Measurements from ENCODE around the gene ZSWIM6. TPM values are rescaled to one million over a fixed set of nuclear protein-coding genes. Genes with fewer than 3 reads are reported as not detected.

ZSWIM6 gene
- total and polyA plus RNA-seq, 2 experiments from 2014 or later = 3.9 to 6.0 TPM

DNA sequence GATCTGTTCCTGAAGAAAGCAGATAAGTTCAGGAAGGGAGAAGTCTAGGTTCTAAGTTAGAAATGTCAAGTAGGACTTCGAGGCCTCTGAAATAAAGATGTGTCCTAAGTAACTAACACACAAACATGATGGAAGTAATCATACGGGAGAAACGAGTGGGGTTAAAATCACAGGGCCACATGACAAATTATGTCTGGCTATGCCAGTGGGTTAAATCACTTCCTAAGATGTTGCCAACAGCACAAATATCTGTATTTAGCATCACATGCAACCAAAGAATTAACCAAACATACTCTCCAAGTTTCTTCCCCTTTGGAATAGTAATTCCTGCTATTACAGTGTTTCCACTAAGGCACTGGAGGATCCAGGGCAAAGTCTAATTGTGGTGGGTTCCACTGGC is 13.7 kb upstream of the ZSWIM6 start:
- no peaks in the 10 kb centered on the region for H3K9me2 ChIP-seq (ENCODE audit: insufficient read depth)
- H3K79me2 ChIP-seq (replicated peaks; ENCODE audit: insufficient read depth) = no peaks in the 10 kb centered on the region
- ATAC-seq (no peak), DNase-seq (ENCODE audit: low spot score) (no peak)
- Mint-ChIP-seq H3K4me1 (peaks cover 12% of the 10 kb centered on the region; the same call in 2 of the 3 replicates), H3K27me3 (ENCODE audit: insufficient read depth, low read depth, poor library complexity) (peaks cover 2% of the 10 kb centered on the region), H3K4me3 (no peak overlapping the region), H3K9me3 (no peaks in the 10 kb centered on the region), H3K27ac (no peak overlapping the region), H3K36me3 (ENCODE audit: low read depth) (no peaks in the 10 kb centered on the region)
- no peak overlapping the region for H3K27ac ChIP-seq (ENCODE audit: low read depth)
- no peak for TF ChIP-seq EZH2phosphoT487 (IDR thresholded peaks at IDR 0.05; ENCODE audit: unreplicated experiment)
- TF ChIP-seq CREB1 (CRISPR knock-in tag; IDR thresholded peaks at IDR 0.05; ENCODE audit: low read depth) = no peak
- TF ChIP-seq EZH2 (IDR thresholded peaks at IDR 0.05; ENCODE audit: low read depth, unreplicated experiment) = no peak
- no peak for TF ChIP-seq STAT1 (IDR thresholded peaks at IDR 0.05; ENCODE audit: unreplicated experiment)
- TF ChIP-seq NANOG (IDR thresholded peaks at IDR 0.05; ENCODE audit: borderline replicate concordance) = no peak
- TF ChIP-seq, protein P1, sequence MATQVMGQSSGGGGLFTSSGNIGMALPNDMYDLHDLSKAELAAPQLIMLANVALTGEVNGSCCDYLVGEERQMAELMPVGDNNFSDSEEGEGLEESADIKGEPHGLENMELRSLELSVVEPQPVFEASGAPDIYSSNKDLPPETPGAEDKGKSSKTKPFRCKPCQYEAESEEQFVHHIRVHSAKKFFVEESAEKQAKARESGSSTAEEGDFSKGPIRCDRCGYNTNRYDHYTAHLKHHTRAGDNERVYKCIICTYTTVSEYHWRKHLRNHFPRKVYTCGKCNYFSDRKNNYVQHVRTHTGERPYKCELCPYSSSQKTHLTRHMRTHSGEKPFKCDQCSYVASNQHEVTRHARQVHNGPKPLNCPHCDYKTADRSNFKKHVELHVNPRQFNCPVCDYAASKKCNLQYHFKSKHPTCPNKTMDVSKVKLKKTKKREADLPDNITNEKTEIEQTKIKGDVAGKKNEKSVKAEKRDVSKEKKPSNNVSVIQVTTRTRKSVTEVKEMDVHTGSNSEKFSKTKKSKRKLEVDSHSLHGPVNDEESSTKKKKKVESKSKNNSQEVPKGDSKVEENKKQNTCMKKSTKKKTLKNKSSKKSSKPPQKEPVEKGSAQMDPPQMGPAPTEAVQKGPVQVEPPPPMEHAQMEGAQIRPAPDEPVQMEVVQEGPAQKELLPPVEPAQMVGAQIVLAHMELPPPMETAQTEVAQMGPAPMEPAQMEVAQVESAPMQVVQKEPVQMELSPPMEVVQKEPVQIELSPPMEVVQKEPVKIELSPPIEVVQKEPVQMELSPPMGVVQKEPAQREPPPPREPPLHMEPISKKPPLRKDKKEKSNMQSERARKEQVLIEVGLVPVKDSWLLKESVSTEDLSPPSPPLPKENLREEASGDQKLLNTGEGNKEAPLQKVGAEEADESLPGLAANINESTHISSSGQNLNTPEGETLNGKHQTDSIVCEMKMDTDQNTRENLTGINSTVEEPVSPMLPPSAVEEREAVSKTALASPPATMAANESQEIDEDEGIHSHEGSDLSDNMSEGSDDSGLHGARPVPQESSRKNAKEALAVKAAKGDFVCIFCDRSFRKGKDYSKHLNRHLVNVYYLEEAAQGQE (IDR thresholded peaks at IDR 0.05; ENCODE audit: unreplicated experiment) = no peak
- TF ChIP-seq ZNF114 (CRISPR knock-in tag; IDR thresholded peaks at IDR 0.05) = no peak
- TF ChIP-seq, protein P2, sequence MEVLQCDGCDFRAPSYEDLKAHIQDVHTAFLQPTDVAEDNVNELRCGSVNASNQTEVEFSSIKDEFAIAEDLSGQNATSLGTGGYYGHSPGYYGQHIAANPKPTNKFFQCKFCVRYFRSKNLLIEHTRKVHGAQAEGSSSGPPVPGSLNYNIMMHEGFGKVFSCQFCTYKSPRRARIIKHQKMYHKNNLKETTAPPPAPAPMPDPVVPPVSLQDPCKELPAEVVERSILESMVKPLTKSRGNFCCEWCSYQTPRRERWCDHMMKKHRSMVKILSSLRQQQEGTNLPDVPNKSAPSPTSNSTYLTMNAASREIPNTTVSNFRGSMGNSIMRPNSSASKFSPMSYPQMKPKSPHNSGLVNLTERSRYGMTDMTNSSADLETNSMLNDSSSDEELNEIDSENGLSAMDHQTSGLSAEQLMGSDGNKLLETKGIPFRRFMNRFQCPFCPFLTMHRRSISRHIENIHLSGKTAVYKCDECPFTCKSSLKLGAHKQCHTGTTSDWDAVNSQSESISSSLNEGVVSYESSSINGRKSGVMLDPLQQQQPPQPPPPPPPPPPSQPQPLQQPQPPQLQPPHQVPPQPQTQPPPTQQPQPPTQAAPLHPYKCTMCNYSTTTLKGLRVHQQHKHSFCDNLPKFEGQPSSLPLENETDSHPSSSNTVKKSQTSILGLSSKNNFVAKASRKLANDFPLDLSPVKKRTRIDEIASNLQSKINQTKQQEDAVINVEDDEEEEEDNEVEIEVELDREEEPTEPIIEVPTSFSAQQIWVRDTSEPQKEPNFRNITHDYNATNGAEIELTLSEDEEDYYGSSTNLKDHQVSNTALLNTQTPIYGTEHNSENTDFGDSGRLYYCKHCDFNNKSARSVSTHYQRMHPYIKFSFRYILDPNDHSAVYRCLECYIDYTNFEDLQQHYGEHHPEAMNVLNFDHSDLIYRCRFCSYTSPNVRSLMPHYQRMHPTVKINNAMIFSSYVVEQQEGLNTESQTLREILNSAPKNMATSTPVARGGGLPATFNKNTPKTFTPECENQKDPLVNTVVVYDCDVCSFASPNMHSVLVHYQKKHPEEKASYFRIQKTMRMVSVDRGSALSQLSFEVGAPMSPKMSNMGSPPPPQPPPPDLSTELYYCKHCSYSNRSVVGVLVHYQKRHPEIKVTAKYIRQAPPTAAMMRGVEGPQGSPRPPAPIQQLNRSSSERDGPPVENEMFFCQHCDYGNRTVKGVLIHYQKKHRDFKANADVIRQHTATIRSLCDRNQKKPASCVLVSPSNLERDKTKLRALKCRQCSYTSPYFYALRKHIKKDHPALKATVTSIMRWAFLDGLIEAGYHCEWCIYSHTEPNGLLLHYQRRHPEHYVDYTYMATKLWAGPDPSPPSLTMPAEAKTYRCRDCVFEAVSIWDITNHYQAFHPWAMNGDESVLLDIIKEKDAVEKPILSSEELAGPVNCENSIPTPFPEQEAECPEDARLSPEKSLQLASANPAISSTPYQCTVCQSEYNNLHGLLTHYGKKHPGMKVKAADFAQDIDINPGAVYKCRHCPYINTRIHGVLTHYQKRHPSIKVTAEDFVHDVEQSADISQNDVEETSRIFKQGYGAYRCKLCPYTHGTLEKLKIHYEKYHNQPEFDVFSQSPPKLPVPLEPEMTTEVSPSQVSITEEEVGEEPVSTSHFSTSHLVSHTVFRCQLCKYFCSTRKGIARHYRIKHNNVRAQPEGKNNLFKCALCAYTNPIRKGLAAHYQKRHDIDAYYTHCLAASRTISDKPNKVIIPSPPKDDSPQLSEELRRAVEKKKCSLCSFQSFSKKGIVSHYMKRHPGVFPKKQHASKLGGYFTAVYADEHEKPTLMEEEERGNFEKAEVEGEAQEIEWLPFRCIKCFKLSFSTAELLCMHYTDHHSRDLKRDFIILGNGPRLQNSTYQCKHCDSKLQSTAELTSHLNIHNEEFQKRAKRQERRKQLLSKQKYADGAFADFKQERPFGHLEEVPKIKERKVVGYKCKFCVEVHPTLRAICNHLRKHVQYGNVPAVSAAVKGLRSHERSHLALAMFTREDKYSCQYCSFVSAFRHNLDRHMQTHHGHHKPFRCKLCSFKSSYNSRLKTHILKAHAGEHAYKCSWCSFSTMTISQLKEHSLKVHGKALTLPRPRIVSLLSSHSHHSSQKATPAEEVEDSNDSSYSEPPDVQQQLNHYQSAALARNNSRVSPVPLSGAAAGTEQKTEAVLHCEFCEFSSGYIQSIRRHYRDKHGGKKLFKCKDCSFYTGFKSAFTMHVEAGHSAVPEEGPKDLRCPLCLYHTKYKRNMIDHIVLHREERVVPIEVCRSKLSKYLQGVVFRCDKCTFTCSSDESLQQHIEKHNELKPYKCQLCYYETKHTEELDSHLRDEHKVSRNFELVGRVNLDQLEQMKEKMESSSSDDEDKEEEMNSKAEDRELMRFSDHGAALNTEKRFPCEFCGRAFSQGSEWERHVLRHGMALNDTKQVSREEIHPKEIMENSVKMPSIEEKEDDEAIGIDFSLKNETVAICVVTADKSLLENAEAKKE (CRISPR knock-in tag; IDR thresholded peaks at IDR 0.05) = no peak
- TF ChIP-seq JUNB (IDR thresholded peaks at IDR 0.05; ENCODE audit: unreplicated experiment) = no peak
- no peak for TF ChIP-seq POLR2AphosphoS5 (IDR thresholded peaks at IDR 0.05; ENCODE audit: low read depth)
- TF ChIP-seq, protein P3, sequence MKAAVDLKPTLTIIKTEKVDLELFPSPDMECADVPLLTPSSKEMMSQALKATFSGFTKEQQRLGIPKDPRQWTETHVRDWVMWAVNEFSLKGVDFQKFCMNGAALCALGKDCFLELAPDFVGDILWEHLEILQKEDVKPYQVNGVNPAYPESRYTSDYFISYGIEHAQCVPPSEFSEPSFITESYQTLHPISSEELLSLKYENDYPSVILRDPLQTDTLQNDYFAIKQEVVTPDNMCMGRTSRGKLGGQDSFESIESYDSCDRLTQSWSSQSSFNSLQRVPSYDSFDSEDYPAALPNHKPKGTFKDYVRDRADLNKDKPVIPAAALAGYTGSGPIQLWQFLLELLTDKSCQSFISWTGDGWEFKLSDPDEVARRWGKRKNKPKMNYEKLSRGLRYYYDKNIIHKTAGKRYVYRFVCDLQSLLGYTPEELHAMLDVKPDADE (IDR thresholded peaks at IDR 0.05) = no peak
- TF ChIP-seq, protein P4, sequence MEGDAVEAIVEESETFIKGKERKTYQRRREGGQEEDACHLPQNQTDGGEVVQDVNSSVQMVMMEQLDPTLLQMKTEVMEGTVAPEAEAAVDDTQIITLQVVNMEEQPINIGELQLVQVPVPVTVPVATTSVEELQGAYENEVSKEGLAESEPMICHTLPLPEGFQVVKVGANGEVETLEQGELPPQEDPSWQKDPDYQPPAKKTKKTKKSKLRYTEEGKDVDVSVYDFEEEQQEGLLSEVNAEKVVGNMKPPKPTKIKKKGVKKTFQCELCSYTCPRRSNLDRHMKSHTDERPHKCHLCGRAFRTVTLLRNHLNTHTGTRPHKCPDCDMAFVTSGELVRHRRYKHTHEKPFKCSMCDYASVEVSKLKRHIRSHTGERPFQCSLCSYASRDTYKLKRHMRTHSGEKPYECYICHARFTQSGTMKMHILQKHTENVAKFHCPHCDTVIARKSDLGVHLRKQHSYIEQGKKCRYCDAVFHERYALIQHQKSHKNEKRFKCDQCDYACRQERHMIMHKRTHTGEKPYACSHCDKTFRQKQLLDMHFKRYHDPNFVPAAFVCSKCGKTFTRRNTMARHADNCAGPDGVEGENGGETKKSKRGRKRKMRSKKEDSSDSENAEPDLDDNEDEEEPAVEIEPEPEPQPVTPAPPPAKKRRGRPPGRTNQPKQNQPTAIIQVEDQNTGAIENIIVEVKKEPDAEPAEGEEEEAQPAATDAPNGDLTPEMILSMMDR (conservative IDR thresholded peaks at IDR 0.05; ENCODE audit: low read depth in 2 of 2) = no peak
- TF ChIP-seq ZNF331 (CRISPR knock-in tag; IDR thresholded peaks at IDR 0.05; ENCODE audit: low read depth) = no peak
- H3K4me2 ChIP-seq = no peak overlapping the region
- H3K27me3 ChIP-seq (ENCODE audit: insufficient read depth) = 0 out of 2 replicates have a peak, but pooled peaks cover under 1% of the 10 kb centered on the region
- H3K36me3 ChIP-seq (ENCODE audit: insufficient read depth) = no peaks in the 10 kb centered on the region
- H3K4me1 ChIP-seq (ENCODE audit: insufficient read depth) = peaks cover 7% of the 10 kb centered on the region; the same call in 1 of the 2 replicates
- no peaks in the 10 kb centered on the region for H3F3A ChIP-seq (replicated peaks; ENCODE audit: low read depth)
- H4K20me1 ChIP-seq (replicated peaks; ENCODE audit: insufficient read depth) = no peaks in the 10 kb centered on the region
- H2AFZ ChIP-seq = no peak overlapping the region
- H3K4me3 ChIP-seq = no peak overlapping the region

Data from GM23338 (cell line).